Measurements from ENCODE around the gene PYGL.
A peak's percentile ranks its signal among the peaks of the same experiment; 100 is the strongest.

The PYGL gene

DNA sequence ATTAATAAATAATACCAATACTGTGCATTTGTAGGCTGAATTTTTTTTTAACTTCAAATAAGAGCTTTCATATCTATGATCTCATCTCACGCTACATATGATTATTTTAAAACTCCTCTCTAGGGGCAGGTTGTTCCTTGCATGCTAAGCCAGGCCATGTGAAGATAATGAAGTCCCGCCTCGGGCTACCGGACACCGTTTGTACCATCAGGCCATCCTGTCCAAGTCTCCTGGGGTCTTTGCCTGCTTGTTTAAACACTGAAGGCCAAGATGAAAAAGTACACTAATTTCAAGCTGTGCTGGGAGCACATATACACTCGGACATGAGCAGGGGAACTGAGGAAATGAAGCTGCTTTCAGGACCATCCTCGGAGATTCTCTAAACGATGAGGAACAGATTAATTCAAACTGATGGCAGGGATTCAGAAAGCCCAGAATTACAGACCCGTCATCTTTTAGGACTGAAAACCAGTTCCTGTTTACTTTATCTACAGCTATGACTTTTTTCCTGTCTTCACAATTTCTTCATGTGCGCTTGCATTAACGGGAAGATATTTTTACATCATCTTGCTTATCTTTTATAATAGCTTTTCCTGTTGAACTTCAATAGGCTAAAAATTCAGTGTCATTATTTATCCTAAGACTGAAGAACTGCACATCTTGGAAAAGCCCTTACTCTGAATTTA, 78.7 kb downstream of the PYGL start:
- peak; percentile 36 for DNase-seq

GRCh38 chr14:50864946-50865345, 79.3 kb downstream of the PYGL start:
- DNase-seq: no peak

GRCh38 chr14:50864237-50864636, 80.0 kb downstream of the PYGL start:
- DNase-seq: no peak

DNA sequence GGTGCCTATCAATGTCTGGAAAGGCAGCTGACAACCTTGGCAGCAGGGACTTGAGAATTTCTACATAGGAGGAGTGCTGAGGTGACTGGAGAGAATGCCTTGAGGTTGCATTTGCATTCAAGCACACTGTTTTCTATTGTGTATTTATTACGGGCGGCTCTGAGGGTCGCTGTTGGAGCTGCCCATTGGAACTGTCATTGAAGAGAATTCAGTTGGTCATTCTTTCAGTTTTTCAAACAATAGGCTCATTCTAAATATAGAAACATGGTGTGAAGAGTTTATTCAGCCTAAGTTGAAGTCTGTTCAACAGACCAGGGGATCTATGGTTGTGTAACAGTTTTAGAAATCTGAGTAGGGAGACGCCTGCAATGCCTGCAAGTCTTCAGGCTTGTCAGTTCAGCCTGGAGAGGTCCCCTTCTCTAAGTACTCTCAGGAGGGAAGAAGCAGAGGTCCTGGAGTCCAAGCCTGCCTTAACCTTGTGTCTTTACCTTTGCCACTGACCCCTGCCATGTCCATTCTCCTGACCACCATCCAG, 82.2 kb downstream of the PYGL start:
- no peak for DNase-seq

GRCh38 chr14:50860478-50861086, 83.7 kb downstream of the PYGL start:
- DNase-seq: peak; percentile 81

GRCh38 chr14:50859296-50859624, 85.0 kb downstream of the PYGL start:
- DNase-seq: no peak

GRCh38 chr14:50856660-50857059, 87.6 kb downstream of the PYGL start:
- DNase-seq: no peak

DNA sequence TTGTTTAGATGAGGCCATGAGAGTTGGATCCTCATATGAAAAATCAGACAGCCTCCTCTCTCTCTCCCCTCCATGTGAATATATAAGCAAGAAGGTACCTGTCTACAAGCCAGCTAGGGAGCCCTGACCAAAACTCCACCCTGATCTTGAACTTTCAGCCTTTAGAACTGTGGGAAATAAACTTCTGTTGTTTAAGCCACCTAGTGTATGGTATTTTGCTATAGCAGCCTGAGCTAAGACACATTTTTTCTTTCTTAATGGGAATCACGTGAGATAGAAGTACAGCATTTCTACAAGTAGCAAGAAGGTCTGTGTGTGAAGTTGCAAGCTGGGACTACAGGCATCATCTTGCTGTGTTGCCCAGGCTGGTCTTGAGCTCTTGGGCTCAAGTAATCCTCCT, 88.7 kb downstream of the PYGL start:
- DNase-seq: no peak

Measured in suppressor macrophage treated with lipopolysaccharide for 4 hours (primary cell).